IPS-NIHi11 (cell line): ENCODE data around the gene GOLPH3.
"Not testable (repeated sequence)": the region's sequence is repeated elsewhere in the genome, so short reads cannot be mapped to it uniquely, and the experiment has no call there.

Experiments used
- DNase-seq: peaks from one replicate; pipeline ENCODE4 v3.0.0; 2012; ENCODE audit warnings: mixed read lengths, low spot score

Gene GOLPH3

GRCh38 chr5:32098890-32099310 is 75.2 kb downstream of the GOLPH3 start:
- DNase-seq = no peak

- no peak for DNase-seq
Measured at GRCh38 chr5:32098291-32098690, 75.8 kb downstream of the GOLPH3 start.

GRCh38 chr5:32096891-32097595 is 77.1 kb downstream of the GOLPH3 start:
- no peak for DNase-seq

- no peak for DNase-seq
Measured at GRCh38 chr5:32095261-32095671, 78.9 kb downstream of the GOLPH3 start.

- DNase-seq = no peak
Measured at GRCh38 chr5:32094691-32095090, 79.4 kb downstream of the GOLPH3 start.

- peak; percentile 83 for DNase-seq
Measured at GRCh38 chr5:32092938-32093812, 80.9 kb downstream of the GOLPH3 start.

- no peak for DNase-seq
Measured at GRCh38 chr5:32090755-32091128, 83.4 kb downstream of the GOLPH3 start.

- no peak for DNase-seq
Measured at GRCh38 chr5:32090026-32090754, 83.9 kb downstream of the GOLPH3 start.

GRCh38 chr5:32089146-32090000 is 84.7 kb downstream of the GOLPH3 start:
- DNase-seq = no peak

GRCh38 chr5:32088214-32088613 is 85.9 kb downstream of the GOLPH3 start:
- no peak for DNase-seq

- no peak for DNase-seq
Measured at GRCh38 chr5:32087086-32088082, 86.7 kb downstream of the GOLPH3 start.

GRCh38 chr5:32083981-32084430 is 90.1 kb downstream of the GOLPH3 start:
- no peak for DNase-seq

GRCh38 chr5:32082701-32083100 is 91.4 kb downstream of the GOLPH3 start:
- no peak for DNase-seq

- DNase-seq = not testable (repeated sequence)
Measured at GRCh38 chr5:32080565-32080964, 93.6 kb downstream of the GOLPH3 start.

- not testable (repeated sequence) for DNase-seq
Measured at GRCh38 chr5:32078855-32079254, 95.3 kb downstream of the GOLPH3 start.

GRCh38 chr5:32076699-32077695 is 97.1 kb downstream of the GOLPH3 start:
- peak; percentile 37 for DNase-seq
